ENCODE data around the gene IL1RL1.

IL1RL1 gene

DNA sequence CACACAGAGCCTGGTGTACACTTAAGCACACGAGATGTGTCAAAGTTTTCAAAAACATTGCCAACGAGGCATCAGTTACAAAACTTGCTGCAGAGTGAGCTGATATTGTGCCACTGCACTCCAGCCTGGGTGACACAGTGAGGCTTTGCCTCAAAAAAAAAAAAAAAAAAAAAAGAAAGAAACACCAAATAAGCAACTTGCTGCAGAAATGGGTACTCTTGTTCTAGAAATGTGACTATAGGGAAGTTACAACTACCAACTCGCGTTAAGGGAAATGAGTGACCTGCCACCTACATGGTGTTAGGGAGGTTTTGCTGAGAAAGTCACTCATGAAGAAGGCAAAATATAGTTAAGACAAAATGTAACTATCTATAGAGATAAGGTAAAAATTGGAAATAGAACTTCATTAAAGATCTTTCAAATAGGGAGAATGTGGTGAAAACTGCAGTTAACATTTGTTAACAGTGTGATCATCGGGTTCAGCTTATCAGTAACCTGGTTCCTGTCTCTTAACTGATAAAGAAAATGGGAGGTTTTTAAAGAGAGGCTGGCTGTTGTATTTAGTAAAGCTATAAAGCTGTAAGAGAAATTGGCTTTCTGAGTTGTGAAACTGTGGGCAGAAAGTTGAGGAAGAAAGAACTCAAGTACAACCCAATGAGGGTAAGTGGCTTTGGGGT lies at the start of gene IL1RL1:
IL1RL1 (plus strand) TSS at position 600 of the 677 bp plus-strand sequence. CDS start 26,702 bp downstream, outside the sequence.
- DNase-seq, result no peak

DNA sequence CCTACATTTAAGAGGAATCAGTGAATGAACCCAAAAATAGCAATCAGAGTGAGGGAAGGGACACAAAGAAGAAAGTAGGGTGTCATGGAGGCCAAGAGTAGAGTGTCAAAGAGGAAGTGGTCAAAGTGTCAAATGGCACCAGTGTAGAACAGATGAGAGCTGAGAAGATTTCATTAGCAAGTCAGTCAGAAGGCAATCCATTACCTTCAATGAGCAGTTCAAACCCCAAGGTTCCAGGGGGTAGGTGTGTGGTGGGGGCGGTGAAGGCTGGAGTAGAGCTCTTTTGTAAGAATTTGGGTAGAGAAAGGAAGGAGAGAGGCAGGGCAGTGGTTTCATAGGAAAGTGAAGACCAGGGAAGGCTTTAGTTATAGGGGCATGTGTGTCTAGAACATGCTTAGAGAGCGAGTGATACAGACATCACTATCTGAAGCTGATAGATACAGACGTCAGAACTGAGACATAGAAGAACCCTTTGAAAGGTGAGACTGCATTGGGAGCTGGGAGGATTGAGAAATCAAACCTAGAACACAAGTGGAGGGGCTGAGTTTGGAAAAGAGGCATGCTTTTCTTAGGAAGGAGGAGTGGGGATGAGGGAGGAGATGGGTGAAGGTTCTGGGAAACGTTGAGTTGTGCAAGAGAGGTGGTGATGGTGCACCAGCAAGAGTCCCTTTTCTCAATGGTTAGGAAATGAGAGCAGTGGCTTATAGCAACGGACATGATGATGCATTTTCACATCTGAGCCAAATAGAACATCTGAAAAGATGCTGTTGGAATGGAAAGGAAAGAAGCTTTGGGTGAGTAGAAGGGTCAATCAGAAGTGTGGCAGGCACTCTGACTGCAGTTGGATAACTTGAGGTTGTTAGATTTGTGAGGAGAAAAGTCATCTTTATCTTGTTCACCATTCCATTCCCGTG lies 48.9 kb upstream of the IL1RL1 start:
- no peak for DNase-seq

DNA sequence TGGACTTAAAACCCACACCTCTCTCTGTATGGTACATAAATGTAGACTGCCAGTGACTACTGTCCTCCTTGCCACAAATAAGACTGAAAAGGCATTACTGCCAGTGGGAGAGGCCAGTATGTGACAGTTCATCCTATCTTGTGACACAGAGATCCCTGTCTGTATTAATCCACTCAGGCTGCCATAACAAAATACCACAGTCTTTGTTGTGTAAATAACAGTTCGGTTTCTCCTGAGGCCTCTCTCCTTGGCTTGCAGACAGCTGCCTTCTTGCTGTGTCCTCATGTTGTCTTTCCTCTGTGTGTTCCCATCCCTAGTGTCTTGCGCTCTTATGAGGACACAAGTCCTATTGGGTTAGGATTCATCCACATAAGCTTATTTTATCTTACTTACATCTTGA lies 46.4 kb upstream of the IL1RL1 start:
- DNase-seq, result no peak

DNA sequence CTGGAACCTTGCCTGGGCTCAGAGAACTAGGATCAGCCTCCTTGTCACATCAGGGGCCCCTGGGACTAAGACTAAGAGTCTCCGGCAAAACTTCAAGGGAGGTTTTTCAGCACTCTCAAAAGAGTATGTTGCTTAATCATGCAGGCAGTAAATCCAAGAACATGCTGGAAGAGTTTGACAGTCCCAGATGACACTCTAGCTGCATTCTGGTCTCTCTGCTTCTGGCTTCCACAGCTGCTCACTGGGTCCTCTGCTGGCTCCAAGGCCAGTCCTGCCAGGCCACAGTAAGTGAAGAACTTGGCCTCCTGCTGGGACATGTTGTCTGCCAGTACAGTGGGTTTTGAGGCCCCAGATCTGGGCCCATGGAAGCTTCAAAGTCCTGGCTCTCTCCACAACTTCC lies 45.2 kb upstream of the IL1RL1 start:
- DNase-seq, result no peak

DNA sequence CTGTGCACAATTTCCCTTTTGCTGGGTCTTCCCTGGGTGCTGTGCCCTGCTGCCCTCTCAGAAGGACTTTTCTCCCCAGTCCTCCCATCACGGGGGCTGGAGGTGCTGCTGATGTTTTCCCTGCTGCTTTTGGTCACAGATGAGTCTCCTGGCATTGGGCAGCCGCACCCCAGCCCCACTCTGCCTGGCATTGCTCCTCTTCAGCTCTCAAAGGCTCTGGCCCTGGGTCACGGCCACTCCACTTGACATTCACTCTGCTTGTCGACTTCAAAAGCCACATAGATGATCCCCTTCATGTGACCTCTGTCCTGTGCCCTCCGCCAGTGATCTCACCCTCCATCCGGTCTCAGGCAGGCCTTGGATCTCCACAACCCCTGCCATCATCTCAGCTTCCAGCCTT lies 43.6 kb upstream of the IL1RL1 start:
- DNase-seq, result no peak

DNA sequence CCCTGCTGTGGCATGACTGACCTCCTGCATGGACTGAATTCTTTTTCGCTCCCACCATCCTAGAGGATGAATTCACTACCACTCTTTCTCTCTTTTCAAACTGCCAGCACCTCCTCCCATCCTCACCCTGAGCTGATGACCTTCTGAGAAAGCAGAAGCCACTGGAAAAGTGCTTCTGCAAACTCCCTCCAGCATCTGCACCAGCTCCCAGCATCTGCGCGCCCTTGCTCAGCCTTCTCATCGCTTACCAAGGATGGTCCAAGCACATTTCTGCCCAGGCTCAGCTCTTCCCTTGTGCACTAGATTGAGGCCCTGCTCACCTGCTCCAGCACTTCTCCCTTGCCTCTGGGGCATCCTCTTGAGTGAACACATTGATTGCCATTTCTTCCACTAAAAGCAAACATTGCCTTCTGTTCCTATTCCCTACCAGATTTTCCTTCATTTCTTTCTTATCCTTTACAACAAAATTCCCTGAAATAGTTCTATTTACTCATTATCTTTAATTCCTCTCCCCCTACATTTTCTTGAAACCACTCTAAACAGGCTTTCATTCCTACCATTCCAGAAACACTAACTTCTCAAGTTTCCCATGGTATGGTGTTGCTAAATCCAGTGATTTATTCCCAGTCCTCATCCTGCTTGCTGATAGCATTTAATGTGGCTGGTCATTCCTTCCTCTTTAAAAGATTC lies 42.7 kb upstream of the IL1RL1 start:
- no peak for DNase-seq

DNA sequence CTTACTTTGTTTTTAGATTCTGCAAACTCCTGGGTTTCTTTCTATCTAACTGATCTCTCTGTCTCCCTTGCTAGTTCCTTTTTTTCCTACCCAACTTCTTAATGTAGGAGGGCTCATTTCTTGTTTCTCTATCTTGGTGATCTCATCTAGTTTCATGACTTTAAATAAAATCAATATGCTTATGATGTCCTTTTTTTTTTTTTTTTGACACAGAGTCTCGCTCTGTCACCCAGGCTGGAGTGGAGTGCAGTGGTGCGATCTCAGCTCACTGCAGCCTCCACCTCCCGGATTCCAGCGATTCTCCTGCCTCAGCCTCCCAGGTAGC lies 42.2 kb upstream of the IL1RL1 start:
- DNase-seq, result no peak

DNA sequence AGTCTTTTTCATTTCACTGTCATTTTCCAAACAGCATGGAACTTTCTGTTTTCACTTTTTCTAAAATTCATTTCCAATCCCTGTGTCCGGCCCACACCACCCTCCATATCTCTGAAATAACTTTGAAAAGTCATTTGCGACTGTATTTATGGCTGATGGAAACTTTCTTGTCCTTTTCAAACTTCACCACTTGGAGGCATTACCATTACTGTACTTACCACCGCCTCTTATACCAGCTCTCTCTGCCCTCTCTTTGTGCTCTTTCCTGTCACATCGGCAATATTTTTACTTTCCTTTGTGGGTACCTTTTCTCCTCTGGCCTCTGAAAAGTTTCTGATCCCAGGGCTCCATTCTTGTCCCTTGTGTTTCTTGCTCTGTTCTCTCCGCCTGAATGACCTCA lies 39.5 kb upstream of the IL1RL1 start:
- DNase-seq, result no peak

DNA sequence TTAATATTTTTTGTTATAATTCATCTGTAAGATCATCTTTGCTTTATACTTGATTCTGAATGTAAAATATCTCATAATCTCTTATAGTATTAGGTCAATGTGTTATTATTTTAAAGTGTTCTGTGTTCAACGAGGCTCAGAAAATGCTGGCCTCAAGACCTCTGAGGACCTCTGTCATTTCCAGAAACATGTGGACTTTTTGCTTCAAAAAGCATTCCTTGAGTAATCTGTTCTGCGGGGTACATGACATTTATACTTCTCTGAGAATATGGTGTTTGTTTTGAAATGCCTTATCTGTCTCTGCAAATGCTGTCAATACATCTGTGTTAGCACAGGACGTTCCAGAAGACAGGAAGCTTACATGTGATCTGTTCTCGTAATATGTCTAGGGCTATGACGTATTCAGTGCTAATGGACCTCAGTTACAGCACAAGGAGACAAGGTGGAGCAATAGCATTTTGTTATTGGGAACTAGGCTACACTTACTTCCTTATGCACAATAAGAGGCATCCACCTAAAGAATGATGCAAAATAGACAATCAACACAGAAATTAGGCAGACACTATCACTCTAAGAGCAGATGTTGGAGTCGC lies 37.6 kb upstream of the IL1RL1 start:
- DNase-seq, result no peak

DNA sequence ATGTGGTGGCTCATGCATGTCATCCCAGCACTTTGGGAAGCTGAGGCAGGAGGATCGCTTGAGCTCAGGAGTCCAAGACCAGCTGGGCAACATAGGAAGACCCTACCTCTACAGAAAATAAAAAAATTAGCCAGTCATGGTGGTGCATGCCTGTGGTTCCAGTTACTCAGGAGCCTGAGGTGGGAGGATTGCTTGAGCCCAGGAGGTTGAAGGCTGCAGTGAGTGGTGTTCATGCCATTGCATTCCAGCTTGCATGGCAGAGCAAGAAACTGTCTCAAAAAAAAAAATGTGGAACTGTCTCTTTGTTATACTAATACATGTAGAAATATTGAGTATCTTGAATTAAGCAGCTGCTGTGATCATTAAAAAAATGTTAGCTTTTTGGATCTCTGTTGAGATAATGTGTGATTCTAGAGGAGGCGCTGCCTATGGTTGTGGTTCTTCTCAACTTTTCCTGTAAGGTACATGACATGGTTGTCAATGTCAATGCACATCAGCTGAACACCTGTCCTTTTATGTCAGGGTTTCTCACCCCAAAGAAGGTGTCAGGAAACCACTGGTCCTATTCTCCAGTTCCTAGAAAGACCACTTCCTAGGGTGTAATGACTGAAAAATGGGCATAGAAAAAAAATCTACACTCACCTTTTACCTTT lies 34.7 kb upstream of the IL1RL1 start:
- DNase-seq, result no peak

DNA sequence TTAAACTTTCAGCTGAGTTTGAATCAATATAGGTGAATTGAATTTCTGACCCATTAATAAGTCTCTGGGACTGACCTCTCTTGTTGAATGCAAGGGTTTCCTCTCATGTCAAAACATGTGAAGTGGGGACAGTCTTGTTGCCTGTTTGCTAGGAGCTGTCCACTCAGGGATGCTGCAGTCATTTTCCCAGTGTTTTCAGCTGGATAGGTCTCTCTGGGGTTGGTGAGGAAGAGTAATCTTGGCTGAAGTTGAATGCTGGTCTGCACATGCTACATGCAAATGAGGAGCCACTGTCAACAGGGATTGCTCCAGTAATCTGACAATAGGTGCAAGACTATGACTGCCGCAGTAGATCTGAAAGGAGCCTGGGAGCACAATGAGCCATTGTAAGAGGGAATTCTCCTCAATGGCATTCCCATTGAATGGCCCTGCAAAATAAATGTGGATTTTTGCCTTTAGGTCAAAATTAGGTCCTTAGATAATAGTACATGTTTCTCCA lies 34.1 kb upstream of the IL1RL1 start:
- no peak for DNase-seq

DNA sequence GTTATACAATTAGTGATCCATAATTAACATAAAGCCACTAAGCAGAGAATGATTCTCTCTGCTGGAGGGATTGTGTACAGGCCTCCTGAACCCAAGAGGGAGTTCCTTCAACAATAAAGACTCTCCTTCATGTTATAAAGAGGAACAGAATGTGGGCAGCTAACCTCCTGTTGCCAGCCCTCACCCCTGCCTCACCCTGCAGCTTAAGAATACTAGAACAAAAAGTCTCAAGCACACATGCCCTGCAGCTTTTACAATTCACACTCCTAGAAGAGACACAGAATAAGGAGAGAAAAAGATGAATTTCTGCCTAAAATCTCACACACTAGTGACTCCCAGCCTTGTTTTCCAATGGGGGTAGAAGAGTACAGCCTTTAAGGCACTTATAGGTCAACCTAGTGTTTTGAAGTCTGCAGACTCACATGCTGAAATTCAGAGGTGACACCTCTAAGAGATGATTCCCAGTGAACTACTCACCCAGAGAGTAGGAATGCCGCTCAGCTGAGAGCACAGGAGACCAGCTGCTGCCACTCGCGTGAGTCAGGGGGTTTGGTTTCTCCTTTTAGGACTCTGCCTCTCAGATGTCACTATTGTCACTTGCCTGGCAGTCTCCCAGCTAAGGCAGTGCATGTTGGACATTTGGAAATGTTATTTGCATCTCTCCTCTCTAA lies 32.5 kb upstream of the IL1RL1 start:
- no peak for DNase-seq

DNA sequence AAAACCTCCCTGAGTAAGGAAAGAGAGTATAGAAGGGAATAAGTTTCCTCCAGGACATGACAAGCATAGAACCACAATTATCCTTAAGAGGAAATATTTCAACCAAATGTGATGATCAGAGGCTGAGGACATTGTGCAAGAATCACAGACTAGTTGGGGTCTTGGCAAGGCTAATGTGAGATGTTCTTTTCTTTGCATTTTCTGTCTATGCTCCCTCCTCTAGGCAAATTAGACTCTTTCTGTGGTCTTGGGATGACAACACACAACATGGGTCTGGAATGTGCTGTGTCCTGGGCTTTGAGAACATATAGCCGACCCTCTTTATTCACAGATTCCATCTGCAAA lies 32.0 kb upstream of the IL1RL1 start:
- no peak for DNase-seq

DNA sequence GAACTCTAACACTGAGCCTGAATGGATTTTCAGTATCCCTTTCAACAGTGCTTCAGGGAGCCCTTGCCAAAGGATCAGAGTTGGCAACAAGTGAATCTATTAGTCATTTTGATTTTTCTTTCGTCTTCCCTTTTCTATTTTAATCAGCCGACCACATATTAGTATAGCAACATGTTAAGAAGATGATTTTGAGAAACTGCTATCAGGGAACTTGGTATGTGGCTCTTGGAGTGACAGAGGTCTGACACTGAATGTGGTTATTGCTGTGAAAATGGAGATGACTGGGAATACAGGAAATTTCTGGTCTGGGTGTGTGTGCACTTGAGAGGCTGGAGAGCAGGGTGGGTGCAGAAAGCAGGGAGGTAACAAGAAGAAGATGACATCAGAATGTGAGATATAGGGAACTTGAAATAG lies 28.7 kb upstream of the IL1RL1 start:
- DNase-seq, result no peak

DNA sequence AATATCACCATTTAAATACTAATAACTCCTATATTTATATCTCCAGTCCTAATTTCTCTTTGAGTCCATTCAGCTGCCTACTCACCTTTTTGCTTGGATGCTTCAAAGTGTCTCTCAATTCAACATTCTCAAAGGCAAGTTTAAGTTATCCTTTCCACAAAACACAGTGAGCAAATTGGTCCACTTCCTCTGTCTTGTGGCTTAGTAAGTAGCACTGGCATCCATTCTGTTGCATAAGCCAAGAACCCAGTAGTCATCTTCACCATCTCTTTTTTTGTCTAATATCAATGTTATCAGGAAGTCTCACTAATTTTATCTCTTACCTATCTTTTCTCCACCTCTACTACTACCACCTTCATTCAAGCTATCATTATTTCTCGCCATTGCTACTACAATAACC lies 27.4 kb upstream of the IL1RL1 start:
- no peak for DNase-seq

DNA sequence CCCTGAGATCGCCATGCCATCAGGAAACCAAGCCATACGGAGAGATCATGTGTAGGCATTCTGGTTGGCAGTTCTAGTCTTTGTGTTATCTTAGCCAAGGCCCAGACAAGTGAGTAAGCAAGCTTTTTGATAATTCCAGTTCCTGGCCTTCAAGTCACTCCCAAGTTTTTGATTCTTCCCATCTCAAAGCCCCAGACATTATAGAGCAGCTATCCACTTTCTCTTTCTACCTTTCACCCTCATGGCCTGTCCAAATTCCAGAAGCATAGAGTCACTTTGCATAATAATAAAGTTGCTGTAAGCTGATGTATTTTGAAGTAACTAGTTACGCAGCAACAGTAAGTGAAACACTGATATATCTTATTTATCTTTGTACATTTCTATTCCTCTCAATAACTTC lies 26.8 kb upstream of the IL1RL1 start:
- no peak for DNase-seq

DNA sequence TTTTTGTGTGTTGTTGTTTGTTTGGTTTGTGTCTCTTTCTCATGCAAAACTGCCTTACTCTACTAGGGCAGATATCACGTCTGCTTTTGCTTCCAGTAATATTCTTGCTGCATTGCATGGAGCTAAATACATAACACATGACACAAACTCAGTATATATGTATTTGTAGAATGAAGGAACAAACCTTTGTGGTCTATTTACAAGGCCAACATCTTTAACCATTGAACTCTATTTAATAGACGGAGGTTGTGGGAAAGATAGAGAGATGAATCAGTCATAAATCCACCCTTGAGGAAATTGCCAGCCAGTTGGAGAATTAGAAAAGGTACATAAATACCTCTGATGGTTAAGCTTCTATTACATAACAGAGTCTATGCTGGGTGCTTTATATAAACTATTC lies 26.0 kb upstream of the IL1RL1 start:
- DNase-seq, result no peak

DNA sequence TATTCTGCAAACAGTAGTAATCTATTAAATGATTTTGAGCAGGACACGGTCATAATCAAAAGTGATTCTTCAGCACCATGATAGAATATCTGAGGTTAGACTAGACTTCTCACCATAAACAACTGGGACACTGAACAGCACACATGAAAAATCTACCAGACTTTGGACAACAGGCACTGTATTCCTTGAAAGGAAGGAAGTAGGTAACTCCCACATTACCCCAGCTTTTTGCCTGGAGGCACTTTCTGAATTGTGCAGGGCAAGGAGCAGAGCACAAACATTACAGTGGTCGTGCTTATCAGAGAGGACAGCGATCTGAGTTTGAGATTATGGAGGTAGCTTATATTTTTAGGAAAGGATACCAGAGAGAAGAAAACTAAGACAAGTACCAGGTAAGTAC lies 25.3 kb upstream of the IL1RL1 start:
- no peak for DNase-seq

DNA sequence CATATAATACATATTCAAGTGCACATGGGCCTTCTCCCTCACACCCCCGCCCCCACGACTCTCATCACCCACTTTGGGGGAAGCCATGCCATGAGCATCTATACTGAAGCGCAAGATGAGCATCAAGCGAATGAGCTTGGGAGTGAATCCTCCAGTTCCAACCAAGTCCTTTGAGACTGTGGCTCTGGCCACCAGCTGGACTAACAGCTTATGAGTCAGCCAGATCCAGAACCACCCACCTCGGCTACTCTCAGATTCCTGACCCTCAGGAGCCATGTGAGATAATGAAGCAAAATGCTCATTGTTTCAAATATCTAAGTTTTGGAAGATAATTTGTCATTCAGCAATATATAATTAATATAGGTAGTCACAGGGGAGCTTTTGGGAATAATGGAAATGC lies 22.2 kb upstream of the IL1RL1 start:
- DNase-seq, result no peak

DNA sequence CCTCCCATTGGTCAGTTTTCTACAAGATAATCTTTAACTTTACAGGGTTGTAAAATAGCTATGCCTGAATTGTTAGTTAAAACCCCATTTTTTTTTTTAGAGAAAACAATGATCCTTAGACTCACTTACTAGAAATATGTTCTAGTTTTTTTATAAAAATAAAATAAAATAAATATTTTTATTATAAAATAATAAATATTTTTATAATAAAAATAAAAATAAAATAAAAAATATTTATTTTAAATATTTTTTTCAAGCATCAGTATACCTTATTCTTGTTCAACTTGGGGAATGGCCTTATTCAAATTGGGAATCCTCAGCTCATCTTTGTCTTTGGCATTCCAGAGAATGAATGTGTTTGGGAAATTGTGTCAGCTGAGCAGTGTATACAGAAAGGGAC lies 20.8 kb upstream of the IL1RL1 start:
- DNase-seq, result no peak

DNA sequence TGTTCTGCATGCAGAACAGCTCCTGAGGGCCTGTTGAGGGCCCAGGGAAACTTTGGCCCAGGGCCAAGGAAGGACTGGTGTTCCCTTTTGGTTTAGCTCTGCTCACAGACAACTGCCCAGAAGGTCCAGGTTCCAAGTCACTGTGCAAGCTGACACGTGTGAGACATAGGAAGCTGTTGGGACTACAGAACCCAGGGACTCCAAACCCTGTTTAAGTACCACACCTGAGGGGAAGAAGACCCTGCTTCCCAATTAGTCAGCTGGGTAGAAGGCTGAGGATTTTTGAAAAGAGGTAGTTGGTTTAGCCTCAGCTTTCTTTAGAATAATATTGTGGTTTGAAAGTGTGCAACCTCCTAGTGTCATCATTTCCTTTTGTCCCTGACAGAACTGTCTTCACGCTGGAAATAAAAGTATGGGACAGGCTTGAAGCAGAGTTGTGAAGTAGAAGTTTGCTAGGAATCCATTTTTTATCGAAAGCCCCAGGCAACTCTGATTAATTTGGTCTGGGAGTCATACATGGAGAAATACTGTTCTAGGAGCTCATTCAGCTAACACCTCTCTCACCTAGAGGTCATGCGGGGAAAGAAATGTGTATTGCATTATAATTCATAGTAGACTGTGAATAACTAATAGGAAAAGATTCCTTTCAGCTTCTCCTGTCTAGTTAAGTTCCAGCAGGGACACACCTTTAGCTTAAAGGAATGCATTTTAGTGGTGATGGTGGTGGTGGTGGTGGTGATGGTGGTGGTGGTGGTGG lies 19.9 kb upstream of the IL1RL1 start:
- DNase-seq, result no peak
